ENCODE measurements around the gene ONECUT1.

- TF ChIP-seq EP300 (IDR thresholded peaks at IDR 0.05) (no peak), POLR2A (IDR thresholded peaks at IDR 0.05) (no peak), CTCF (IDR thresholded peaks at IDR 0.05) (no peak)
Measured at GRCh38 chr15:52718551-52718950, 71.6 kb downstream of the ONECUT1 start.

Measured in suprapubic skin (tissue), 3 donors.